Body of pancreas (tissue), 4 donors: ENCODE measurements around the gene PLCH1. TPM values are rescaled to one million over a fixed set of nuclear protein-coding genes. Genes with fewer than 3 reads are reported as not detected.

Source experiments
- ATAC-seq: fragments of 150-250 bp; one replicate; pipeline ENCODE4 v1.9.1; 2016
- DNase-seq, 4 donors: peaks; one replicate each; pipeline ENCODE4 v3.0.0-alpha.2; 2019
- H3K27ac ChIP-seq, 4 donors: fragments of 200-600 bp; sonication (generic); 1 replicate in 3 of 4; 2 replicates in 1 of 4; pipeline versions ENCODE4 v1.5.1 to v1.6.1; 2016 to 2019; ENCODE audit warnings: mild to moderate bottlenecking in 1 of 4, mixed read lengths in 1 of 4, moderate library complexity in 1 of 4
- H3K27me3 ChIP-seq, 2 donors: fragments of 200-600 bp; sonication (generic); one replicate each; pipeline ENCODE4 v1.6.0; 2016; ENCODE audit warnings: mild to moderate bottlenecking in 1 of 2
- H3K36me3 ChIP-seq, 2 donors: fragments of 200-600 bp; sonication (generic); replicated peaks in 1 of 2; 2 replicates each; pipeline ENCODE4 v1.5.1; 2016; ENCODE audit warnings: low read depth in 2 of 2; ENCODE audit not compliant: insufficient read depth in 1 of 2
- H3K4me1 ChIP-seq: fragments of 200-600 bp; sonication (generic); one replicate; pipeline ENCODE4 v1.6.0; 2016
- H3K4me3 ChIP-seq, 2 donors: fragments of 200-600 bp; sonication (generic); 1 replicate in 1 of 2; 2 replicates in 1 of 2; pipeline ENCODE4 v1.5.1; 2016 to 2019
- H3K9me3 ChIP-seq, 3 donors: fragments of 200-600 bp; sonication (generic); 1 replicate in 2 of 3; 2 replicates in 1 of 3; pipeline ENCODE4 v1.5.1; 2016
- POLR2A ChIP-seq, 3 donors: fragments of 450-650 bp; IDR thresholded peaks; one replicate each; pipeline ENCODE4 v1.6.1; 2016; ENCODE audit warnings: antibody characterized with exemption in 3 of 3, mild to moderate bottlenecking in 2 of 3
- WGBS, 2 donors: methylation state at CpG; one replicate each; pipeline ENCODE4 v1.1.5; 2017; 5-methylcytosine and 5-hydroxymethylcytosine counted together
- intact Hi-C: fragments of 100-400 bp; cut with DNase I; formaldehyde crosslinking; loops from one replicate; pipeline ENCODE4 v1.15.1; 2023
- total RNA-seq, 2 donors: library from RNA; depleted of rRNA; stranded (reverse); fragments of >200 nt; gene quantifications; one replicate each; pipeline ENCODE4 v1.1.0, GENCODE V29; 2016
- TF ChIP-seq, protein P1 (sequence below), 7 experiments: fragments of 450-650 bp in 4 of 7; fragments of 200-600 bp in 3 of 7; sonication (generic) in 3 of 7; IDR thresholded peaks; one replicate each; pipeline ENCODE4 v1.5.1; 2016 to 2019; ENCODE audit warnings: antibody characterized with exemption in 7 of 7

The PLCH1 gene
- total RNA-seq, 2 donors from 2014 or later, result 3.0 to 5.2 TPM

DNA sequence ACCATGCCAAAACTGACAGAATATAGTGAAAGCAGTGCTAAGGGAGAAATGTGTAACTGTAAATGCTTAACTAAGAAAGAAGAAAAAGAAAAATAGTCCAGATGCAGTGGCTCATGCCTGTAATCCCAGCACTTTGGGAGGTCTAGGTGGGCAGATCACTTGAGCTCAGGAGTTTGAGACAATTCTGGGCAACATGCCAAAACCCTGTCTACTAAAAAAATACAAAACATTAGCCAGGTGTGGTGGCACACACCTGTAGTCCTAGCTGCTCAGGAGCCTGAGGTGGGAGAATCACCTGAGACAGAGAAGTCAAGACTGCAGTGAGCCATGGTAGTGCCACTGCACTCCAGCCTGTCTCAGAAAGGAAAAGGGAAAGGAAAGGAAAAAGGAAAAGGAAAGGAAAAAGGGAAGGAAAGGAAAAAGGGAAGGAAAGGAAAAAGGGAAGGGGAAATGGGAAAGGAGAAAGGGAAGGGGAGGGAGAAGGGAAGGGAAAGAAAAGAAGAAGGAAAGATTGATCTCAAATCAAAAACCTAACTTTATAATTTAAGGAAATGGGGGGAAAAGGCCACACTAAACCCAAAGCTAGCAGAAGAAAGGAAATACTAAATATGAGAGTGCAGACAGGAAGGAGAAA, 40.9 kb upstream of the PLCH1 start:
- Histone ChIP-seq H3K4me3 (no peak overlapping the region), H3K36me3 (peaks cover 0 to 5% of the 10 kb centered on the region in 2 donors), H3K27me3 (no peaks in the 10 kb centered on the region), H3K4me1 (no peaks in the 10 kb centered on the region), H3K9me3 (peaks cover 0 to 5% (median 0%) of the 10 kb centered on the region in 3 donors), H3K27ac (no peak overlapping the region)
- ATAC-seq (no peak), DNase-seq (no peak)
- TF ChIP-seq, protein P1, sequence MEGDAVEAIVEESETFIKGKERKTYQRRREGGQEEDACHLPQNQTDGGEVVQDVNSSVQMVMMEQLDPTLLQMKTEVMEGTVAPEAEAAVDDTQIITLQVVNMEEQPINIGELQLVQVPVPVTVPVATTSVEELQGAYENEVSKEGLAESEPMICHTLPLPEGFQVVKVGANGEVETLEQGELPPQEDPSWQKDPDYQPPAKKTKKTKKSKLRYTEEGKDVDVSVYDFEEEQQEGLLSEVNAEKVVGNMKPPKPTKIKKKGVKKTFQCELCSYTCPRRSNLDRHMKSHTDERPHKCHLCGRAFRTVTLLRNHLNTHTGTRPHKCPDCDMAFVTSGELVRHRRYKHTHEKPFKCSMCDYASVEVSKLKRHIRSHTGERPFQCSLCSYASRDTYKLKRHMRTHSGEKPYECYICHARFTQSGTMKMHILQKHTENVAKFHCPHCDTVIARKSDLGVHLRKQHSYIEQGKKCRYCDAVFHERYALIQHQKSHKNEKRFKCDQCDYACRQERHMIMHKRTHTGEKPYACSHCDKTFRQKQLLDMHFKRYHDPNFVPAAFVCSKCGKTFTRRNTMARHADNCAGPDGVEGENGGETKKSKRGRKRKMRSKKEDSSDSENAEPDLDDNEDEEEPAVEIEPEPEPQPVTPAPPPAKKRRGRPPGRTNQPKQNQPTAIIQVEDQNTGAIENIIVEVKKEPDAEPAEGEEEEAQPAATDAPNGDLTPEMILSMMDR (IDR thresholded peaks at IDR 0.05), result no peak
- no peak for TF ChIP-seq POLR2A (IDR thresholded peaks at IDR 0.05)
- intact Hi-C loops, result no loop called here

DNA sequence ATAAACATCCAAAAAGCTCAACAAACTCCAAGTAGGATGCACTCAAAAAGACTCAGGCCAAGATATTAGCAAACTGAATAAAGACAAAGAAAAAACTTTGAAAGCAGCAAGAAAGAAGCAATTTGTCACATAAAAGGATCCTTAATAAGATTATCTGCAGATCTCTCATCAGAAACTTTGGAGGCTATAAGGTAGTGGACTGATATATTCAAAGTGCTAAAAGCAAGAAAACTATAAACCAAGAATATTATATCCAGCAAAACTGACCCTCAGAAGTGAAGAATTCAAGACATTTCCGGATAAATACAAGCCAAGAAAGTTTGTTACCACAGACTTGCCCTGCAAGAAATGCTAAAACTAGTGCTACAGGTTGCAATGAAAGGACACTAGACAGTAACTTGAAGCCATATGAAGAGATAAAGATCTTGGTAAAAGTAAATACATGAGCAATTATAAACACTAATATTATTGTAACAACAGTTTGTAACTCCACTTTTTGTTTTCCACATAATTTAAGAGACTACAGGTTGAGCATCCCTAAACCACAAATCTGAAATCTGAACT, 37.6 kb upstream of the PLCH1 start:
- 95 to 96% methylated on average over 1 of the region's 1 CpG for WGBS, 2 donors
- Histone ChIP-seq H3K9me3 (peaks cover 0 to 5% (median 0%) of the 10 kb centered on the region in 3 donors), H3K27ac (no peak overlapping the region), H3K27me3 (no peaks in the 10 kb centered on the region), H3K36me3 (peaks cover 1 to 5% of the 10 kb centered on the region in 2 donors), H3K4me1 (no peaks in the 10 kb centered on the region), H3K4me3 (no peak overlapping the region)
- intact Hi-C loops, result no loop called here
- ATAC-seq, result no peak
- no peak for DNase-seq
- TF ChIP-seq, protein P1 (IDR thresholded peaks at IDR 0.05), result no peak
- TF ChIP-seq POLR2A (IDR thresholded peaks at IDR 0.05), result no peak

DNA sequence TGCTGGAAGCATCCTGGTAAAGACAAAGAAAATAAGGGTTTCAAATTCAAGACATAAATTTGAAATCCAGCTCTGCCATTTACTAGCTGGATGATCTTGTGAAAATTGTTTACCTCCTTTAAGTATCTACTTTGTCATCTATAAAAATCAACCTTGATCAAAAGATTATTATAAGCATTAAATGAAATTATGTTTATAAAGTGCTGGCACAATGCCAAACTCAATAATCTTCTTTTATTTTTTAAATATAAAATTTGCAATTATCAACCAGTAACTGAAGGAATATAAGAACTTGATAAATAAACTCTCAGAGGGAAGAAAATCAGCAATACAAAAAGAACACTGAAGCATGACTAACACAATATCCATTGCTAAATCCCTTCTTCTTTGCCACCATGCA, 35.4 kb upstream of the PLCH1 start:
- DNase-seq (no peak), ATAC-seq (no peak)

DNA sequence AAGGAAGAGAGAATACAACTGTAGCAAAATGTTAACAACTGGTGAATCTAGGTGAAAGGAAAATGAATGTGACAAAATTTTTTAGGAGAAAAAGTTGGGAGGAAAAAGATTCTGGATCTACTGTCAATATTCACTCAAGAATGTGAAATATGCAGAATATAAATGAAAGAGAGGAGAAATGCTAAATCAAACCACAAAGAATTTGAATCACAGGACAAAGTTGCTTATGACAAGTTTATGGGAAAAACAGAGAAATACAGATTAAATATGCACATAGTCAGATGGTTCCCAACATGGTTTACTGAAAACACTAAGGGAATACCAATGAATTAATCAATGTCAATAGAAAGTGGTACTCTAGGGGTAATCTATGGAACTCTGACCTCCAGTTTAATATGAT, 33.6 kb upstream of the PLCH1 start:
- H3K4me1 ChIP-seq, result no peaks in the 10 kb centered on the region
- no peak overlapping the region for H3K27ac ChIP-seq
- DNase-seq (no peak), ATAC-seq (no peak)
- H3K27me3 ChIP-seq, result no peaks in the 10 kb centered on the region
- intact Hi-C loops, result no loop called here
- peaks cover 5 to 7% of the 10 kb centered on the region in 2 donors for H3K36me3 ChIP-seq
- TF ChIP-seq, protein P1 (IDR thresholded peaks at IDR 0.05), result no peak
- TF ChIP-seq POLR2A (IDR thresholded peaks at IDR 0.05), result no peak
- H3K4me3 ChIP-seq, result no peak overlapping the region
- peaks cover 0 to 5% (median 0%) of the 10 kb centered on the region in 3 donors for H3K9me3 ChIP-seq

More for the DNA sequence above, 35.4 kb upstream of the PLCH1 start:
- TF ChIP-seq POLR2A (IDR thresholded peaks at IDR 0.05), result no peak
- TF ChIP-seq, protein P1 (IDR thresholded peaks at IDR 0.05), result no peak
- no peak overlapping the region for H3K27ac ChIP-seq
- intact Hi-C loops, result no loop called here
- H3K27me3 ChIP-seq, result no peaks in the 10 kb centered on the region
- no peak overlapping the region for H3K4me3 ChIP-seq
- H3K4me1 ChIP-seq, result no peaks in the 10 kb centered on the region
- peaks cover 0 to 5% (median 0%) of the 10 kb centered on the region in 3 donors for H3K9me3 ChIP-seq
- peaks cover 3 to 5% of the 10 kb centered on the region in 2 donors for H3K36me3 ChIP-seq

DNA sequence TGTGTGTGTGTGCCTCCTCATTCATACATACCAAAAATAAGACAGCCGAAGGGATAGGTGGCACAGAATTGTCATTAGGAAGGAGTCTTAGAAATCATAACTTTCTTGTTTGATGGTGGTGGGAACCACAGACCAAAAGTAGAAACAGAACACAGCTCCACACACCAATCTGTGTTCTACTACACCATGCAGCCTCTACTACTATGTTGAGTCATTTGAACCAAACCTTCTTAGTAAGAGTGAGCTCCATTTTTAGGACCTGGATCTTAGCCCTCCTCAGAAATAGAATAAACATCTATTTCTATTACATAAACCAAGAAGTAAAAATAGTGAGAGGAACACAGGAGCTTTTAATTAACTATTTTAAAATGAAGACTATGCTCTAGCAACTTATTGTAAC, 27.9 kb upstream of the PLCH1 start:
- 89 to 95% methylated on average over 1 of the region's 1 CpG for WGBS, 2 donors

More for the DNA sequence above, 27.9 kb upstream of the PLCH1 start:
- Histone ChIP-seq H3K4me1 (no peaks in the 10 kb centered on the region), H3K9me3 (peaks cover 0 to 3% (median 0%) of the 10 kb centered on the region in 3 donors), H3K36me3 (peaks cover 0 to 5% of the 10 kb centered on the region in 2 donors), H3K27ac (no peak overlapping the region), H3K27me3 (no peaks in the 10 kb centered on the region), H3K4me3 (no peak overlapping the region)
- DNase-seq (no peak), ATAC-seq (no peak)
- intact Hi-C loops, result no loop called here
- no peak for TF ChIP-seq POLR2A (IDR thresholded peaks at IDR 0.05)
- TF ChIP-seq, protein P1 (IDR thresholded peaks at IDR 0.05), result no peak
